Panc1 (cell line): ENCODE measurements around the gene COL26A1. TPM values are rescaled to one million over a fixed set of nuclear protein-coding genes. Genes with fewer than 3 reads are reported as not detected.

Source experiments
- ATAC-seq: fragments of 200-7000 bp; cut with Tn5 transposase; 2 replicates; pipeline ENCODE4 v1.9.1; 2020; ENCODE audit warnings: mild to moderate bottlenecking, moderate library complexity
- BruUV-seq: library from RNA; stranded (reverse); fragments of 400-500 nt; replicated peaks from 2 replicates; lab custom pipeline; 2021; lab: Mats Ljungman, UMichigan
- CTCF ChIA-PET: fragments of 300-600 bp; sonication (Branson Sonifier 250); formaldehyde crosslinking; loops from one replicate; lab custom pipeline; 2022; ENCODE audit warnings: antibody characterized with exemption; lab: Charles Lee
- POLR2A ChIA-PET: fragments of 300-600 bp; sonication (Branson Sonifier 250); formaldehyde crosslinking; loops from one replicate; lab custom pipeline; 2022; ENCODE audit warnings: antibody characterized with exemption; lab: Charles Lee
- DNase-seq: peaks from one replicate; pipeline ENCODE4 v3.0.0-alpha.2; 2010; ENCODE audit warnings: low read depth, low spot score
- H3K27ac ChIP-seq: 2 replicates; pipeline ENCODE4 v1.5.1; 2011; ENCODE audit warnings: mild to moderate bottlenecking, low read length, inconsistent platforms
- H3K27me3 ChIP-seq: fragments of 200-500 bp; sonication (Bioruptor generic); 2 replicates; pipeline ENCODE4 v1.6.0; 2014; ENCODE audit warnings: low read length, inconsistent platforms; ENCODE audit not compliant: control insufficient read depth, insufficient read depth
- H3K36me3 ChIP-seq: fragments of 200-500 bp; sonication (Bioruptor generic); 2 replicates; pipeline ENCODE4 v1.5.1; 2014; ENCODE audit warnings: inconsistent platforms, mild to moderate bottlenecking, low read length, moderate library complexity; ENCODE audit not compliant: control insufficient read depth, insufficient read depth
- H3K4me1 ChIP-seq: 2 replicates; pipeline ENCODE4 v1.5.1; 2011; ENCODE audit warnings: inconsistent platforms, mild to moderate bottlenecking, low read length, moderate library complexity; ENCODE audit not compliant: control insufficient read depth, insufficient read depth
- H3K4me3 ChIP-seq, 2 experiments: 2 replicates each; pipeline ENCODE4 v1.5.1; 2011 to 2012; ENCODE audit warnings: low read depth in 2 of 2, low read length in 2 of 2, mild to moderate bottlenecking in 2 of 2, inconsistent platforms in 1 of 2, moderate library complexity in 1 of 2
- H3K9me3 ChIP-seq: fragments of 200-500 bp; sonication (Bioruptor generic); 2 replicates; pipeline ENCODE4 v1.5.1; 2014; ENCODE audit warnings: low read depth, mild to moderate bottlenecking, inconsistent platforms, low read length, moderate library complexity; ENCODE audit not compliant: control insufficient read depth, insufficient read depth
- CTCF ChIP-seq: fragments of 450-650 bp; IDR thresholded peaks from 2 replicates; pipeline ENCODE4 v1.5.1; 2017; ENCODE audit warnings: mild to moderate bottlenecking
- POLR2AphosphoS5 ChIP-seq: IDR thresholded peaks from 2 replicates; pipeline ENCODE4 v1.6.1; 2012; ENCODE audit warnings: mild to moderate bottlenecking, low read depth, low read length, moderate library complexity
- REST ChIP-seq, 2 experiments: IDR thresholded peaks; 2 replicates each; pipeline ENCODE4 v1.6.1; 2011 to 2012; ENCODE audit warnings: low read depth in 2 of 2, control low read depth in 1 of 2, low read length in 1 of 2, mild to moderate bottlenecking in 1 of 2, moderate library complexity in 1 of 2; ENCODE audit not compliant: insufficient read depth in 1 of 2
- SIN3A ChIP-seq: IDR thresholded peaks from 2 replicates; pipeline ENCODE4 v1.6.1; 2012; ENCODE audit warnings: low read depth, mild to moderate bottlenecking, low read length, moderate library complexity, borderline replicate concordance; ENCODE audit not compliant: insufficient read depth
- TCF7L2 ChIP-seq: IDR thresholded peaks from 2 replicates; pipeline ENCODE4 v1.6.1; 2011; ENCODE audit warnings: mild to moderate bottlenecking, low read depth, low read length, inconsistent platforms
- in situ Hi-C: cut with HindIII; loops from 2 replicates; pipeline ENCODE4 v1.10.0; 2016; ENCODE audit warnings: low sequenced_read_pairs, low pct_unique_long_range_greater_than_20kb
- intact Hi-C: fragments of 100-400 bp; cut with micrococcal nuclease; formaldehyde crosslinking; loops from one replicate; pipeline ENCODE4 v1.10.0; 2022; ENCODE audit not compliant: unreplicated experiment
- total RNA-seq: library from RNA; stranded (reverse); gene quantifications from one replicate; pipeline ENCODE4 v1.2.1, GENCODE V29; 2021; ENCODE audit not compliant: unreplicated experiment

The COL26A1 gene
- total RNA-seq, 1 experiment from 2014 or later = 25.8 TPM

GRCh38 chr7:101575721-101576120 lies 213.0 kb downstream of the COL26A1 start:
- intact Hi-C loops = no loop called here
- POLR2A ChIA-PET = no interaction called here
- H3K4me3 ChIP-seq = no peak overlapping the region
- DNase-seq (no peak), ATAC-seq (no peak)
- CTCF ChIA-PET = interaction anchor here (0.6 kb wide), 1 partner anchor 21 kb away, joined by 7 read pairs; no protein-coding TSS in a partner anchor
- no TSS peak for BruUV-seq
- no peaks in the 10 kb centered on the region for H3K36me3 ChIP-seq
- H3K9me3 ChIP-seq = no peaks in the 10 kb centered on the region; the same call in 1 of the 2 replicates
- no peak overlapping the region for H3K27ac ChIP-seq
- no peaks in the 10 kb centered on the region for H3K27me3 ChIP-seq
- no peaks in the 10 kb centered on the region for H3K4me1 ChIP-seq
- in situ Hi-C loops = no loop called here
- TF ChIP-seq CTCF = no peak
- TF ChIP-seq TCF7L2 = no peak
- no peak for TF ChIP-seq SIN3A
- no peak for TF ChIP-seq POLR2AphosphoS5
- TF ChIP-seq REST (IDR thresholded peaks at IDR 0.05; ENCODE audit: insufficient read depth in 1 of 2, low read depth in 2 of 2, low read length in 1 of 2) = no peak

GRCh38 chr7:101576998-101577397 lies 214.3 kb downstream of the COL26A1 start:
- H3K36me3 ChIP-seq = no peaks in the 10 kb centered on the region
- H3K9me3 ChIP-seq = no peaks in the 10 kb centered on the region; the same call in 1 of the 2 replicates
- H3K4me1 ChIP-seq = no peaks in the 10 kb centered on the region
- in situ Hi-C loops (no loop called here), intact Hi-C loops (no loop called here)
- no peak for ATAC-seq
- no peaks in the 10 kb centered on the region for H3K27me3 ChIP-seq
- H3K4me3 ChIP-seq = no peak overlapping the region
- no peak for DNase-seq
- no TSS peak for BruUV-seq
- no peak for TF ChIP-seq POLR2AphosphoS5
- TF ChIP-seq SIN3A = no peak
- no peak for TF ChIP-seq CTCF
- TF ChIP-seq TCF7L2 = no peak
- TF ChIP-seq REST (IDR thresholded peaks at IDR 0.05; ENCODE audit: insufficient read depth in 1 of 2, low read depth in 2 of 2, low read length in 1 of 2) = no peak
- CTCF ChIA-PET = interaction anchor here (1.1 kb wide), 1 partner anchor 34 kb away, joined by 3 read pairs; no protein-coding TSS in a partner anchor
- POLR2A ChIA-PET = no interaction called here
- H3K27ac ChIP-seq = no peak overlapping the region
